Neuronal stem cell (in vitro differentiated cells): Measurements from ENCODE around the gene NAP1L4.

Experiments
- DNase-seq: peaks from one replicate; pipeline ENCODE4 v3.0.0-alpha.2; 2013; ENCODE audit warnings: low spot score
- H2AFZ ChIP-seq: one replicate; pipeline ENCODE4 v1.6.1; 2013; ENCODE audit warnings: mild to moderate bottlenecking, low read length, inconsistent platforms
- H2AK5ac ChIP-seq: 2 replicates; pipeline ENCODE4 v1.6.1; 2013; ENCODE audit warnings: low read depth, mild to moderate bottlenecking, inconsistent platforms, low read length, moderate library complexity, mixed read lengths
- H2BK120ac ChIP-seq: 2 replicates; pipeline ENCODE4 v1.6.1; 2013; ENCODE audit warnings: low read depth, mild to moderate bottlenecking, inconsistent platforms, low read length, moderate library complexity, mixed read lengths
- H2BK12ac ChIP-seq: one replicate; pipeline ENCODE4 v1.6.1; 2013; ENCODE audit warnings: low read length, inconsistent platforms
- H2BK15ac ChIP-seq: 2 replicates; pipeline ENCODE4 v1.6.1; 2013; ENCODE audit warnings: mild to moderate bottlenecking, low read length, inconsistent platforms, mixed read lengths
- H2BK5ac ChIP-seq: one replicate; pipeline ENCODE4 v1.6.1; 2013; ENCODE audit warnings: inconsistent platforms, mild to moderate bottlenecking, low read length, moderate library complexity
- H3K14ac ChIP-seq: one replicate; pipeline ENCODE4 v1.6.1; 2013; ENCODE audit warnings: low read length, inconsistent platforms
- H3K18ac ChIP-seq: 2 replicates; pipeline ENCODE4 v1.6.1; 2013; ENCODE audit warnings: low read length, inconsistent platforms
- H3K23ac ChIP-seq: 2 replicates; pipeline ENCODE4 v1.6.1; 2013; ENCODE audit warnings: low read depth, mild to moderate bottlenecking, mixed read lengths, low read length, inconsistent platforms; ENCODE audit not compliant: poor library complexity
- H3K27ac ChIP-seq: replicated peaks from 3 replicates; pipeline ENCODE4 v1.5.1; 2013; ENCODE audit warnings: low read length, inconsistent platforms
- H3K27me3 ChIP-seq, 3 experiments: 2 replicates each; pipeline ENCODE4 v1.6.1; 2013; ENCODE audit warnings: low read length in 3 of 3, mild to moderate bottlenecking in 2 of 3, inconsistent platforms in 1 of 3, low read depth in 1 of 3, mixed read lengths in 1 of 3, moderate library complexity in 1 of 3; ENCODE audit not compliant: control insufficient read depth in 3 of 3, insufficient read depth in 3 of 3
- H3K36me3 ChIP-seq, 2 donors: replicated peaks in 1 of 2; 2 replicates each; pipeline ENCODE4 v1.6.1; 2013; ENCODE audit warnings: low read length in 2 of 2; ENCODE audit not compliant: control insufficient read depth in 2 of 2, insufficient read depth in 2 of 2
- H3K4ac ChIP-seq: 2 replicates; pipeline ENCODE4 v1.6.1; 2013; ENCODE audit warnings: inconsistent platforms, mild to moderate bottlenecking, low read length, moderate library complexity
- H3K4me1 ChIP-seq, 2 donors: 1 replicate in 1 of 2; 2 replicates in 1 of 2; pipeline ENCODE4 v1.6.1; 2013; ENCODE audit warnings: low read length in 2 of 2, low read depth in 1 of 2; ENCODE audit not compliant: control insufficient read depth in 2 of 2, insufficient read depth in 1 of 2
- H3K4me2 ChIP-seq: one replicate; pipeline ENCODE4 v1.6.1; 2013; ENCODE audit warnings: mild to moderate bottlenecking, low read length, inconsistent platforms; ENCODE audit not compliant: insufficient read depth, poor library complexity, severe bottlenecking
- H3K4me3 ChIP-seq, 2 donors: 2 replicates each; pipeline ENCODE4 v1.5.1; 2013; ENCODE audit warnings: low read length in 2 of 2, mild to moderate bottlenecking in 2 of 2, inconsistent platforms in 1 of 2, moderate library complexity in 1 of 2
- H3K79me1 ChIP-seq: one replicate; pipeline ENCODE4 v1.6.1; 2013; ENCODE audit warnings: low read depth, mild to moderate bottlenecking, inconsistent platforms, low read length, moderate library complexity
- H3K9ac ChIP-seq: one replicate; pipeline ENCODE4 v1.6.1; 2013; ENCODE audit warnings: mild to moderate bottlenecking, low read depth, low read length, inconsistent platforms; ENCODE audit not compliant: poor library complexity
- H3K9me3 ChIP-seq, 2 donors: replicated peaks in 1 of 2; 2 replicates each; pipeline versions ENCODE3 to v1.6.1; 2013; ENCODE audit warnings: low read length in 2 of 2, mild to moderate bottlenecking in 2 of 2, inconsistent platforms in 1 of 2, low read depth in 1 of 2, mixed read lengths in 1 of 2, moderate library complexity in 1 of 2; ENCODE audit not compliant: control insufficient read depth in 2 of 2, insufficient read depth in 1 of 2
- H4K8ac ChIP-seq: one replicate; pipeline ENCODE4 v1.6.1; 2013; ENCODE audit warnings: low read depth, mild to moderate bottlenecking, inconsistent platforms, low read length, moderate library complexity
- H4K91ac ChIP-seq: one replicate; pipeline ENCODE4 v1.6.1; 2013; ENCODE audit warnings: low read length, low read depth, mild to moderate bottlenecking, inconsistent platforms; ENCODE audit not compliant: poor library complexity
- WGBS, 2 donors: extraction: QIAGEN DNeasy Blood & Tissue Kit; methylation state at CpG; one replicate each; pipeline ENCODE4 v1.1.7; 2013; ENCODE audit warnings: missing lambda C conversion rate in 2 of 2, mixed read lengths in 1 of 2; ENCODE audit not compliant: insufficient read length in 2 of 2, insufficient replicate concordance in 1 of 2; ENCODE audit errors: extremely low coverage in 2 of 2; 5-methylcytosine and 5-hydroxymethylcytosine counted together

The NAP1L4 gene

GRCh38 chr11:2927851-2928604, 64.1 kb downstream of the NAP1L4 start:
- Histone ChIP-seq H3K27ac (no peak overlapping the region), H2AK5ac (peak overlapping the region; percentile 93), H2BK12ac (peak overlapping the region; percentile 41), H3K36me3 (no peaks in the 10 kb centered on the region), H3K9ac (peak overlapping the region; percentile 60), H3K79me1 (no peaks in the 10 kb centered on the region), H3K4ac (no peak overlapping the region), H2BK120ac (no peak overlapping the region), H4K8ac (no peak overlapping the region), H2AFZ (no peak overlapping the region), H3K27me3 (peaks cover 29 to 65% (median 50%) of the 10 kb centered on the region in 3 experiments), H3K4me2 (peak overlapping the region; percentile 65), H2BK5ac (no peak overlapping the region), H3K18ac (peak overlapping the region; percentile 95), H3K4me3 (peak overlapping the region in 1 of 2 donors; percentile 73), H3K23ac (peak overlapping the region; percentile 89), H3K9me3 (peaks cover 11 to 15% of the 10 kb centered on the region in 2 donors), H4K91ac (no peak overlapping the region), H2BK15ac (peak overlapping the region; percentile 49), H3K14ac (no peak overlapping the region), H3K4me1 (peaks cover 6 to 7% of the 10 kb centered on the region in 2 donors)
- DNase-seq, result no peak
- WGBS, 2 donors, result no CpG with 5 or more reads among the region's 25 CpGs

GRCh38 chr11:2927121-2927800, 64.9 kb downstream of the NAP1L4 start:
- no peak overlapping the region for H3K14ac ChIP-seq
- no peak overlapping the region for H2BK120ac ChIP-seq
- no peak overlapping the region for H3K4me3 ChIP-seq
- peak overlapping the region; percentile 71 for H3K18ac ChIP-seq
- no peak overlapping the region for H3K4ac ChIP-seq
- no peak overlapping the region for H3K4me2 ChIP-seq
- H3K27ac ChIP-seq, result no peak overlapping the region
- no peaks in the 10 kb centered on the region for H3K36me3 ChIP-seq
- H2BK12ac ChIP-seq, result no peak overlapping the region
- H3K4me1 ChIP-seq, result peaks cover 6 to 7% of the 10 kb centered on the region in 2 donors
- no peak for DNase-seq
- H3K9me3 ChIP-seq, result peaks cover 11 to 15% of the 10 kb centered on the region in 2 donors
- H2AFZ ChIP-seq, result no peak overlapping the region
- WGBS, 2 donors, result no CpG with 5 or more reads among the region's 12 CpGs
- peak overlapping the region; percentile 73 for H3K23ac ChIP-seq
- no peak overlapping the region for H3K9ac ChIP-seq
- no peaks in the 10 kb centered on the region for H3K79me1 ChIP-seq
- H2BK15ac ChIP-seq, result no peak overlapping the region
- H3K27me3 ChIP-seq, result peaks cover 29 to 58% (median 50%) of the 10 kb centered on the region in 3 experiments
- no peak overlapping the region for H4K91ac ChIP-seq
- no peak overlapping the region for H2AK5ac ChIP-seq
- no peak overlapping the region for H2BK5ac ChIP-seq
- H4K8ac ChIP-seq, result no peak overlapping the region

- peak overlapping the region; percentile 55 for H3K23ac ChIP-seq
- H3K4me2 ChIP-seq, result no peak overlapping the region
- H3K9me3 ChIP-seq, result peaks cover 11 to 15% of the 10 kb centered on the region in 2 donors
- H2BK12ac ChIP-seq, result no peak overlapping the region
- H3K27me3 ChIP-seq, result peaks cover 29 to 52% (median 50%) of the 10 kb centered on the region in 3 experiments
- H3K9ac ChIP-seq, result no peak overlapping the region
- no peaks in the 10 kb centered on the region for H3K79me1 ChIP-seq
- peaks cover 6 to 7% of the 10 kb centered on the region in 2 donors for H3K4me1 ChIP-seq
- H3K18ac ChIP-seq, result peak overlapping the region; percentile 28
- no peak for DNase-seq
- no peak overlapping the region for H3K4ac ChIP-seq
- peak overlapping the region; percentile 37 for H2BK15ac ChIP-seq
- no peak overlapping the region for H2AK5ac ChIP-seq
- no peak overlapping the region for H3K14ac ChIP-seq
- H4K91ac ChIP-seq, result no peak overlapping the region
- H2AFZ ChIP-seq, result no peak overlapping the region
- H2BK120ac ChIP-seq, result no peak overlapping the region
- H3K27ac ChIP-seq, result no peak overlapping the region
- H2BK5ac ChIP-seq, result no peak overlapping the region
- no peak overlapping the region for H4K8ac ChIP-seq
- H3K36me3 ChIP-seq, result no peaks in the 10 kb centered on the region
- no peak overlapping the region for H3K4me3 ChIP-seq
- WGBS, 2 donors, result no CpG with 5 or more reads among the region's 11 CpGs
Observed at GRCh38 chr11:2926611-2927051, 65.5 kb downstream of the NAP1L4 start.
